AG09309 (cell line): Measurements from ENCODE around the gene PKP1.
"Not testable (repeated sequence)": the region's sequence is repeated elsewhere in the genome, so short reads cannot be mapped to it uniquely, and the experiment has no call there.

Experiments used
- DNase-seq: peaks from one replicate; pipeline ENCODE4 v3.0.0-alpha.2; 2010; ENCODE audit warnings: low read depth
- H3K4me3 ChIP-seq: 2 replicates; pipeline ENCODE4 v1.5.1; 2011; ENCODE audit warnings: mild to moderate bottlenecking, low read depth, low read length, moderate library complexity; ENCODE audit not compliant: control insufficient read depth
- CTCF ChIP-seq: IDR thresholded peaks from 2 replicates; pipeline ENCODE4 v1.5.1; 2011; ENCODE audit warnings: mild to moderate bottlenecking, low read depth, low read length, inconsistent platforms; ENCODE audit not compliant: insufficient read depth, control insufficient read depth; ENCODE audit errors: missing control alignments

PKP1 gene

GRCh38 chr1:201282931-201283829 lies at the start of gene PKP1:
Gene PKP1 (plus strand): TSS chr1:201283506. CDS start chr1:201283703, 197 bp downstream.
- TF ChIP-seq CTCF = no peak
- peak within 1 kb of the TSS; percentile 12 for H3K4me3 ChIP-seq
- no peak for DNase-seq

- DNase-seq, H3K4me3 ChIP-seq: not testable (repeated sequence)
Observed at GRCh38 chr1:201239646-201240045, 43.7 kb upstream of the PKP1 start.

- DNase-seq = no peak
- TF ChIP-seq CTCF = no peak
Observed at GRCh38 chr1:201240171-201240570, 43.1 kb upstream of the PKP1 start.

GRCh38 chr1:201241736-201242135 lies 41.6 kb upstream of the PKP1 start:
- no peak for DNase-seq
- H3K4me3 ChIP-seq = no peak overlapping the region
- TF ChIP-seq CTCF = no peak

More at GRCh38 chr1:201240171-201240570, 43.1 kb upstream of the PKP1 start:
- H3K4me3 ChIP-seq = no peak overlapping the region

GRCh38 chr1:201245082-201245481 lies 38.2 kb upstream of the PKP1 start:
- TF ChIP-seq CTCF = no peak
- no peak for DNase-seq
- no peak overlapping the region for H3K4me3 ChIP-seq

GRCh38 chr1:201248721-201249559 lies 34.4 kb upstream of the PKP1 start:
- H3K4me3 ChIP-seq = no peak overlapping the region
- TF ChIP-seq CTCF = no peak
- no peak for DNase-seq
